Neural progenitor cell (in vitro differentiated cells): Measurements from ENCODE around the gene TBC1D19. TPM values are rescaled to one million over a fixed set of nuclear protein-coding genes. Genes with fewer than 3 reads are reported as not detected.

Experiments
- DNase-seq: peaks from one replicate; pipeline ENCODE4 v3.0.0-alpha.2; 2016; ENCODE audit warnings: low spot score
- H2AFZ ChIP-seq: fragments of 200-600 bp; sonication (generic); replicated peaks from 2 replicates; pipeline ENCODE4 v1.6.1; 2016; ENCODE audit warnings: antibody characterized with exemption
- H3F3A ChIP-seq: fragments of 200-600 bp; sonication (generic); 2 replicates; pipeline ENCODE4 v1.6.1; 2016; ENCODE audit warnings: antibody characterized with exemption, low read depth
- H3K27ac ChIP-seq: fragments of 200-600 bp; sonication (generic); 2 replicates; pipeline ENCODE4 v1.5.1; 2016; ENCODE audit warnings: mild to moderate bottlenecking
- H3K27me3 ChIP-seq: fragments of 200-600 bp; sonication (generic); 2 replicates; pipeline ENCODE4 v1.6.1; 2016; ENCODE audit warnings: mild to moderate bottlenecking, moderate library complexity
- H3K36me3 ChIP-seq: fragments of 200-600 bp; sonication (generic); 2 replicates; pipeline ENCODE4 v1.5.1; 2016
- H3K4me1 ChIP-seq: fragments of 200-600 bp; sonication (generic); 2 replicates; pipeline ENCODE4 v1.6.1; 2016; ENCODE audit warnings: mixed run types
- H3K4me2 ChIP-seq: fragments of 200-600 bp; sonication (generic); 2 replicates; pipeline ENCODE4 v1.6.1; 2016
- H3K4me3 ChIP-seq: fragments of 200-600 bp; sonication (generic); 2 replicates; pipeline ENCODE4 v1.5.1; 2016
- H3K79me2 ChIP-seq: fragments of 200-600 bp; sonication (generic); 2 replicates; pipeline ENCODE4 v1.6.1; 2016; ENCODE audit warnings: low read depth
- H3K9ac ChIP-seq: fragments of 200-600 bp; sonication (generic); 2 replicates; pipeline ENCODE4 v1.6.1; 2016
- H3K9me3 ChIP-seq: fragments of 200-600 bp; sonication (generic); 2 replicates; pipeline ENCODE4 v1.5.1; 2016; ENCODE audit warnings: low read depth
- H4K20me1 ChIP-seq: fragments of 200-600 bp; sonication (generic); 2 replicates; pipeline ENCODE4 v1.6.1; 2016; ENCODE audit warnings: low read depth
- H3K27ac Mint-ChIP-seq: 3 replicates; pipeline ENCODE4 v1.8.0; 2021; ENCODE audit warnings: mixed read lengths
- H3K27me3 Mint-ChIP-seq: 2 replicates; pipeline ENCODE4 v1.8.0; 2022; ENCODE audit warnings: low read depth, mild to moderate bottlenecking, inconsistent platforms, moderate library complexity, mixed read lengths; ENCODE audit not compliant: insufficient read depth
- H3K36me3 Mint-ChIP-seq: 3 replicates; pipeline ENCODE4 v1.8.0; 2021; ENCODE audit warnings: mixed read lengths
- H3K4me1 Mint-ChIP-seq: 3 replicates; pipeline ENCODE4 v1.8.0; 2021; ENCODE audit warnings: mixed read lengths
- H3K4me3 Mint-ChIP-seq: 3 replicates; pipeline ENCODE4 v1.8.0; 2021; ENCODE audit warnings: mild to moderate bottlenecking, moderate library complexity, mixed read lengths
- H3K9me3 Mint-ChIP-seq: 3 replicates; pipeline ENCODE4 v1.8.0; 2020; ENCODE audit warnings: mixed read lengths
- CTCF ChIP-seq: fragments of 200-600 bp; sonication (generic); IDR thresholded peaks from 2 replicates; pipeline ENCODE4 v1.5.1; 2017; ENCODE audit warnings: antibody characterized with exemption, mild to moderate bottlenecking
- EZH2 ChIP-seq: fragments of 200-600 bp; sonication (generic); IDR thresholded peaks from 2 replicates; pipeline ENCODE4 v1.6.1; 2017; ENCODE audit warnings: antibody characterized with exemption, mild to moderate bottlenecking, moderate library complexity
- EZH2phosphoT487 ChIP-seq: fragments of 200-600 bp; sonication (generic); IDR thresholded peaks from 2 replicates; pipeline ENCODE4 v1.6.1; 2017; ENCODE audit warnings: antibody characterized with exemption
- total RNA-seq: library from RNA; depleted of rRNA; stranded (reverse); fragments of >200 nt; gene quantifications from 2 replicates; pipeline ENCODE4 v1.2.3, GENCODE V29; 2015; ENCODE audit warnings: low replicate concordance

TBC1D19 gene
- total RNA-seq, 1 donor from 2014 or later = 30.7 TPM

- H3K9me3 Mint-ChIP-seq = no peaks in the 10 kb centered on the region
- TF ChIP-seq EZH2phosphoT487 (no peak), EZH2 (no peak), CTCF (no peak)
- Histone ChIP-seq H3K4me3 (no peak overlapping the region), H3K79me2 (no peaks in the 10 kb centered on the region), H3K9ac (no peak overlapping the region), H3K36me3 (no peaks in the 10 kb centered on the region), H3K4me1 (no peaks in the 10 kb centered on the region), H2AFZ (no peak overlapping the region), H3K4me2 (no peak overlapping the region), H3K27me3 (no peaks in the 10 kb centered on the region), H3F3A (no peaks in the 10 kb centered on the region), H3K27ac (no peak overlapping the region), H3K9me3 (no peaks in the 10 kb centered on the region), H4K20me1 (no peaks in the 10 kb centered on the region)
- H3K4me3 Mint-ChIP-seq = no peak overlapping the region
- H3K27me3 Mint-ChIP-seq = peaks cover 2% of the 10 kb centered on the region
- H3K36me3 Mint-ChIP-seq = peaks cover 4% of the 10 kb centered on the region
- no peaks in the 10 kb centered on the region for H3K4me1 Mint-ChIP-seq
- DNase-seq = no peak
- no peak overlapping the region for H3K27ac Mint-ChIP-seq
These were observed 139.3 kb downstream of the TBC1D19 start for GRCh38 chr4:26723216-26723615.

GRCh38 chr4:26724534-26724933, 140.7 kb downstream of the TBC1D19 start:
- H3K4me3 Mint-ChIP-seq = no peak overlapping the region

GRCh38 chr4:26726655-26727387, 142.9 kb downstream of the TBC1D19 start:
- Mint-ChIP-seq H3K27ac (no peak overlapping the region), H3K27me3 (peaks cover 2% of the 10 kb centered on the region), H3K4me1 (no peaks in the 10 kb centered on the region), H3K36me3 (peaks cover 7% of the 10 kb centered on the region), H3K9me3 (no peaks in the 10 kb centered on the region), H3K4me3 (no peak overlapping the region)
- Histone ChIP-seq H3K27me3 (no peaks in the 10 kb centered on the region), H3F3A (no peaks in the 10 kb centered on the region), H3K9ac (no peak overlapping the region), H3K9me3 (no peaks in the 10 kb centered on the region), H3K79me2 (no peaks in the 10 kb centered on the region), H2AFZ (no peak overlapping the region), H3K27ac (no peak overlapping the region), H3K4me2 (no peak overlapping the region), H4K20me1 (no peaks in the 10 kb centered on the region), H3K4me1 (no peaks in the 10 kb centered on the region), H3K36me3 (no peaks in the 10 kb centered on the region), H3K4me3 (no peak overlapping the region)
- no peak for DNase-seq
- TF ChIP-seq CTCF (no peak), EZH2 (no peak), EZH2phosphoT487 (no peak)

More at GRCh38 chr4:26724534-26724933, 140.7 kb downstream of the TBC1D19 start:
- H3K9me3 ChIP-seq = no peaks in the 10 kb centered on the region
- H3K9ac ChIP-seq = no peak overlapping the region
- no peaks in the 10 kb centered on the region for H3K27me3 ChIP-seq
- Mint-ChIP-seq H3K9me3 (no peaks in the 10 kb centered on the region), H3K36me3 (peaks cover 4% of the 10 kb centered on the region), H3K4me1 (no peaks in the 10 kb centered on the region), H3K27ac (no peak overlapping the region), H3K27me3 (peaks cover 2% of the 10 kb centered on the region)
- H3K36me3 ChIP-seq = no peaks in the 10 kb centered on the region
- no peak overlapping the region for H2AFZ ChIP-seq
- no peaks in the 10 kb centered on the region for H3F3A ChIP-seq
- H3K4me3 ChIP-seq = no peak overlapping the region
- no peaks in the 10 kb centered on the region for H4K20me1 ChIP-seq
- H3K79me2 ChIP-seq = no peaks in the 10 kb centered on the region
- no peak for DNase-seq
- H3K4me2 ChIP-seq = no peak overlapping the region
- TF ChIP-seq CTCF (no peak), EZH2phosphoT487 (no peak), EZH2 (no peak)
- H3K4me1 ChIP-seq = no peaks in the 10 kb centered on the region
- H3K27ac ChIP-seq = no peak overlapping the region
